Measurements from ENCODE around the gene ARHGAP15.

GRCh38 chr2:143764706-143765105 is 635.5 kb downstream of the ARHGAP15 start:
- TF ChIP-seq CTCF (IDR thresholded peaks at IDR 0.05) (no peak), POLR2AphosphoS5 (IDR thresholded peaks at IDR 0.05; ENCODE audit: insufficient read depth in 1 of 2, low read depth in 1 of 2) (no peak)

Measured in vagina (tissue), 2 donors.